GM18499 (cell line): Measurements from ENCODE around the gene ZBTB47.

Experiments used
- ATAC-seq: cut with Tn5 transposase; IDR thresholded peaks from one replicate; pipeline ENCODE4 v1.9.1; 2021; ENCODE audit warnings: moderate number of reproducible peaks; ENCODE audit not compliant: insufficient read depth, unreplicated experiment

Gene ZBTB47

DNA sequence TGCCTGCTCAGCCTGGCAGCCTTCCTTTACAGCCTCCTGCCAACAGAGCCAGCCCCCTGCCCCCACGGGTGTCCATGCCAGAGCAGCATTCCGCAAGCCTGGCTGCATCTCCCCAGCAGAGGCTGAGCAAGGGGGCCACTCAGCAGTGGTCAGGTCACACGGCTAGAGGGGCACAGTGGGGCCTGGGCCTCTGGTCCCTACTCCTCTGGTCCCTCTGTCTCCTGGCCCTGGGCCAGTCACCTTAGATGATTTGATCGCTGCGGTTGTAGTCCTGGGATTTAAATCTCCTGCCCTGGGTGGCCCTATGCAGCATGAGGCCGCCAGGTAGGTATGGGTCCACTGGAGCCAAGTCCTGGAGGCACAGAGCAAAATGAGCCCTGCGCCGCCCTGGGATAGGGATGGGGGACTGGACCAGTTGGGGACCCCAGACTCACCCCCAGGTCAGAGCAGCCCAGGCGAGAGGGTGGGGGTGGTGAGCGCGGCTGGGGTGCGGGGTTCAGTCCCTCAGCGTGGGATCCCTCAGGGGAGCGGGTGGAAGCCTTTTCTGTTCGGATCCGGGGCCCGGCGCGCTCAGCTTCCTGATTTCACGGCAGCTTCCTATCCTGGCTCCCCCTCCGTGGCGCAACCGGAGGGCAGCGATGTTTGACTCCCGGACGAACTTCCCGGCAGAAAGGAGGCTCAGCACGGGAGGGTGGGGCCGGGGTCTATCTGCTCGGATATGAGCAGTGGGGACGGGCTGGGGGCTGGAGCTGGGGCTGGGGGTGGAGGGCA, at the start of gene ZBTB47:
ZBTB47 (plus strand) TSS at position 138 of the 771 bp plus-strand sequence. CDS start 4,659 bp downstream, outside the sequence.
- no peak for ATAC-seq

DNA sequence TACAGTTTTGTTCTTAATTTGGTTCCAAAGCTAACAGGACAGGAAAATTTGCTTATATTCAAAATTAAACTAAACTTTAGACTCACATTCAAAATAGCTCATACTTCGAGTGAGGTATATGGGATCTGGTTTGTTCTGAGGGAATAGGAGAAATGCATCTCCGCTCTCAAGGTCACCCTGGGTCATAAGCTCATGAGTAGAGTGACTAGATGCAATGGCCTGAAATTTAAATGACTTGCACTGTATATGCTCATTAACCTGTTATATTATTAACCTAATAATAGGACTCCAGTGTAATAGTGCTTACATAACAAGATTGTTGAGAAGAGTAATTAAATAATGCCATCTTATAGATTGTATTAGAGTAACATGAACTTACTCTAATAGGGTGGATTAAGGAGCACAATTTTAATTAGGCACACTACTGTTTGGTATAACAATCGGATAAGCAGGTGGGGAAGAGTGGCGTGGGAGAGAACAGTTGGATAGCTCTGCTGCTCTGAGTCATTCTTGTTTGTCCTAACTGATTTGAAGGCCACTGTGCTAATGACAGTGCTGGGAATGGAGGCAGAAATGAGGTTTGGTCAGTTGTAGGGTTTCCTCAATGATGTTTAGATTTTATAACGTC, 47.8 kb upstream of the ZBTB47 start:
- no peak for ATAC-seq

DNA sequence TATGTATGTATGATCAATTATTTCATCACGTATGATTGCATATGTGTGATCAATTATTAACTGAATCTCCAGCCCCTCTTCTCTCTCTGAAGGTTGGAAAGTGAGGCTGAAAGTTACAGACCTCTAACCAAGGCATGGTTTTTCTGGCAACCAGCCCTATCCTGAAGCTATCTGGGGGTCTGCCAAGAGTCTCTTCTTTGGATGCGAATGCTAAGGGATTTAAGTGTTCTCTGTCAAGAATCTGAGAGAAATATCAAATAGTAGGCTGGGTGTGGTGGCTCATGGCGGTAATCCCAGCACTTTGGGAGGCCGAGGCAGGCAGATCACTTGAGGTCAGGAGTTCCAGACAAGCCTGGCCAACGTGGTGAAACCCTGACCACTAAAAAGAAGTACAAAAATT, 44.9 kb upstream of the ZBTB47 start:
- ATAC-seq = no peak

DNA sequence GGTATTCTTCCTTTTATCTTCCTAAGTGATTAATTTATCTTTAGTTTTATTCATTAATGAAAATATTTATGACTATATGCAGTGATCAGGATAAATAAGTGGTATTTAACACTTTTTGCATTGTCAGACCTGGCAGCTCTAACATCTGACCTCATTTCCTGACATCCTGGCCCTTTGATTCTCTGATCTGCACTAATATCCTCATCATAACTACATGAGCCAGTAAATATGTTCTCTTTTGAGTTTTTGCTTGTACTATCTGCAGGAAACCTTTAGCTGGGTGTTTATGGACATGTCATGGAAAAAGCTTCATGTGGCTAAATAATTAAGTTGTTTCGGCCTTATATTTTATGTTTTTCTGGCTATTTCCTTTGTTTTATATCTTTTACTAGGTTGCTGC, 42.5 kb upstream of the ZBTB47 start:
- no peak for ATAC-seq

- ATAC-seq = no peak
Observed at GRCh38 chr3:42612217-42612616, 41.3 kb upstream of the ZBTB47 start.

DNA sequence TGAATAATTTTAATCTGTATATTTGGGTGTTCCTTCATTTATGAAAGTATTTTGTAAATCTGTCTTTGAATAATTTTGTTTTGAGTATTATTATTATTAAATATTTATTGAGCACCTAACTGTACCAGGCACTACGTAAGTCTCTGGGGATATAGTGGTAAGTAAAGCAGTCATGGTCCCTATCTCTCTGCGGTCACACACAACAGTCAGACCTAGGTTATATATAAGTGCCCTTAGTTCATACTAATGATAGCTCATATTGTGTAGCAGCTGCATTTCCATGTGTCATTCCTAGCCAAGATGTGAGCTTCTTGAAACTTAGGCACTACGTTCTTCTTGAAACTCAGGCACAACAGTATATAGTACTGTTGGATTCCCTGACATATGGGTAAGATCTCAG, 40.6 kb upstream of the ZBTB47 start:
- ATAC-seq = no peak

DNA sequence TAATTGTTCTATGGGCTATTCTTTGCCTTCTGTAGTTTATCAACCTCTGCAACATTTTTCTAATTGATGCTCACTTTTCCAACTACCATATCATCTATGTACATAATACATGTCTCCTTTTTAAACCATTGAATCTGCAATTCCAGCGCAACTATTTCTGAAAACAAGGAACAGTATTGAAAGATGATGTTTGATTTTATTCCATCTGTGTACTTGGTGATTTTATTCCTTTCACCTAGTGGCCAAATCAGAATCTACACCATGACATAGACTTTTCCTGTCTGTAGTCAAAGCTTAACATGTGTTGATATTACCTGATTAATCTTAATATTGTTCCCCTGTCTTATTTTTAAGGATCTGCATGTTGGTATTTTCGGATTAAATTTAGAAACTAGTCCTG, 40.0 kb upstream of the ZBTB47 start:
- no peak for ATAC-seq

- no peak for ATAC-seq
Observed at GRCh38 chr3:42631620-42632019, 21.9 kb upstream of the ZBTB47 start.

GRCh38 chr3:42632146-42632545, 21.4 kb upstream of the ZBTB47 start:
- no peak for ATAC-seq

GRCh38 chr3:42633544-42633943, 20.0 kb upstream of the ZBTB47 start:
- no peak for ATAC-seq

GRCh38 chr3:42635111-42635510, 18.4 kb upstream of the ZBTB47 start:
- ATAC-seq = no peak

DNA sequence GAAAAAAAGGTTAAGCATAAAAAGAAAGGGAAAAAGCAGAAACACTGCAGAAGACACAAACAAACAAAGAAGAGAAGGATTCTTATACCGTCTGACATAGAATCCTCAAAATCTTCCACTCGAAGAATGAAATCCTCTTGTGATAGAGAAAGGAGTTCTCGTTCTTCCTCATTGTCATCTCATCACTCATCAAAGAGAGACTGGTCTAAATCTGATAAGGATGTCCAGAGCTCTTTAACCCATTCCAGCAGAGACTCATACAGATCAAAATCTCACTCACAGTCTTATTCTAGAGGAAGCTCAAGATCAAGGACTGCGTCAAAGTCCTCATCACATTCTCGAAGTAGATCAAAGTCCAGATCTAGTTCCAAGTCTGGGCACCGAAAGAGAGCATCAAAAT, 16.5 kb upstream of the ZBTB47 start:
- ATAC-seq = no peak

- no peak for ATAC-seq
Observed at GRCh38 chr3:42638339-42638842, 15.1 kb upstream of the ZBTB47 start.

DNA sequence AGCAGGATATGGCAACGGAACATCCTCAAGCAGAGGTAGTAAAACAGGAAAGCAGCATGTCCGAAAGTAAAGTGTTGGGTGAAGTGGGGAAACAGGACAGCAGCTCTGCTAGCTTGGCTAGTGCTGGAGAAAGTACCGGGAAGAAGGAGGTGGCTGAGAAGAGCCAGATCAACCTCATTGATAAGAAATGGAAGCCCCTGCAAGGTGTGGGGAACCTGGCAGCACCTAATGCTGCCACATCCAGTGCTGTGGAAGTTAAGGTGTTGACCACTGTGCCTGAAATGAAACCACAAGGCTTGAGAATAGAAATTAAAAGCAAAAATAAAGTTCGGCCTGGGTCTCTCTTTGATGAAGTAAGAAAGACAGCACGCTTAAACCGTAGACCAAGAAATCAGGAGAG, 14.3 kb upstream of the ZBTB47 start:
- no peak for ATAC-seq

DNA sequence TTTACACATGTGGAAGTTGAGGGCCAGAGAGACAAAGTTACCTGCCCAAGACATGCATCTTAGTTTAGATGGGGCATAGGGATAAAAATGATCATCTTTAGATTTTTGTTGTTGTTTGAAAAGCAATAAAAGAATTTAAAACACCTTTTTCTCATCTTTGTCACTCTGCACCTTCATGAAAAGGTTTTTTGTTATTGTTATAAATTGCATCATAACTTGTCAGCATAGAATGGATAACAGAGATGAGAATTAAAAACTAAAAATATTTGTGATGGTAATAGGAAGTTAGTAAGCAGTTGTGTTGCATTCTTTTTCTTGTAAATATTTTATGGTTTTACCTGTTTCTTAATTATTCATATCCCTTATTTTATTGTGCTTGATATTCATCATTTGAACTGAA, 13.4 kb upstream of the ZBTB47 start:
- no peak for ATAC-seq

- no peak for ATAC-seq
Observed at GRCh38 chr3:42640771-42641370, 12.6 kb upstream of the ZBTB47 start.

DNA sequence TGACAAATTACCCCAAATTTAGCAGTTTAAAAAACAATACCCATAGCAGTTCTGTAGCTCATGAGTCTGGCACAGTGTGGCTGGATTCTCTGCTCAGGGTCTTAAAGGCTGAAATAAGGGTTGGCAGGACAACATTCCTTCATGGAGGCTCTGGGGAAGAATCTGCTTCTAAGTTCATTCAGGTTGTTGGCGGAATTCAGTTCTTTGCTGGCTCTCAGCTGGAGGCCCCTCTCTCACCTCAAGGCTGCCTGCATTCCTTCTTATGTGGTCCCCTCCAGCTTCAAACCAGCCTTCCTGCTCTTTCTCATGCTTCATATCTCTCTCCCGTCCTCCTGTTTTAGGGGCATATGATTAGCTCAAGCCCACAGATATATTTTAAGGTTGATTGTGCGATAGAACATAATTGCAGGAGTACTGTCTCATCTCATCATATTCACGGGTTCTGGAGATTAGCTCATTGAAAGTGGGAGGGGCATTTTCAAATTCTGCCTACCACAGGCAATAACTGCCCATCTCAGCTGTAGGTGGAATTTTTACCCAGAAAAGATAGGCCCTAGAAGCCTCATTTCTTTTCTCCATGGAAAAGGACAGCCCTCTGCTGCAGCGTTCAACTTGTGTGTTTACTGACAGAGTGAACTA, 5.6 kb upstream of the ZBTB47 start:
- no peak for ATAC-seq

DNA sequence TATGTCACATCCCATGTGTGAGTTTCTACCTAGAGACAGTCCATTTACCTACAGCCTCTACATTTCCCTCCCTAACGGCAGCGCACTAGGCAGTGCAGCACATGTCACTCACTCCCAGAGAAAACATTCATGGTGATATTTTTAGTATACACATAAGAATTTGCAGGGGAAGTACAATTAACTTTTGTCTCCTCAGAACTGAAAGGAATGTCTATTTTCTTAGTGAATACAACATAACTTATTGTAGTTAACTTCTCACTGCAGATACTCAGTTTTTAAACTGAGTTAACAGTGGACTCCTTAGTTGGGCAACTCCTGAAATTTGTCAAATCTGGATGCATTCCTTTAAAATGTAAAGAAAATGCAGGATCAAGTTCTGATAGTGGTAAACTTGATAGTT, 4.5 kb upstream of the ZBTB47 start:
- no peak for ATAC-seq

GRCh38 chr3:42649783-42650182, 3.7 kb upstream of the ZBTB47 start:
- ATAC-seq = no peak

DNA sequence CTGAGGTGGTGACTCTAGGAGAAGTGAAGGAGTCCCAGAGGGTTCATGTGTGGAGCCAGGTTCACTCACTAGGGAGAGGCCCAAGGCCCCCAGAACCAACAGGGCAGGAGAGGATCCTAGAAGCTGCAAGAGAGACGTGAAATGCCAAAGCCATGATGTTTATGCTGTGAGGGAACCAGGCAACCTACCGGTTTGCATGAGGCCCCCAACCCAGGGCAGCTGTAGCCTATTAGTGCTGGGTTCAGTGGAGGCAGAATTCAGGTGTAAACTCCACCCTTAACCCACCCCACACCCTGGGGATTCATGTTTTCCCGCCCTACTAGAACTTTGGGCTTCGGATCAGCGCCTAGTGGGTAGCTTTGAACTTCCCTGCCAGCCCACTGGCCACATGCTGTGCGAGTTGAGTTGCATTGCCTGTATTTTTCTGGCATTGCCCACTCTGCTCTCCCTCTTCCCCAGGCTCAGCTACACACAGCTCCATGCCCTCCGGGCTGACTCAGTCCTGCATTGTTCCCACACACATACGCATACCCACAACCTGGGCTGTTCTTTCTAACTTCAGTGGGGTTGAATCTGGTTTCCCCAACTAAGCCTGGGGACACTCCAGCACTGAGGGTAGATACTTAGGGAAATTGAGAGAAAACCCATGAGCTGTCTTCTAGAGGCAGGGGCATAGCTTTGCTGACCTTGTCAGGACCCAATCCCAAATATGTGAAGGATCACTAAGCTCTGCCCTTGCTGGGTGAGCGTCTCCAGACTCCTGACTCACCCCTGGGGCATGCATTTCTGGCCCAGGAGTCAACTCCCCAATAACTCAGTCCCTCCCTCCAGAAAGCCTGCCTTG, 2.0 kb upstream of the ZBTB47 start:
- no peak for ATAC-seq
